OCI-LY3 (cell line): Measurements from ENCODE around the gene RSPO1.

Experiments used
- H2AFZ ChIP-seq: fragments of 200-600, 300-600 bp; shearing (Covaris generic); 2 replicates; pipeline ENCODE4 v1.6.0; 2014; ENCODE audit warnings: antibody characterized with exemption, low read depth, low read length
- H3K27ac ChIP-seq: fragments of 200-600, 300-600 bp; sonication (generic); 2 replicates; pipeline ENCODE4 v1.5.1; 2014; ENCODE audit warnings: mild to moderate bottlenecking, low read length, moderate library complexity, mixed read lengths
- H3K27me3 ChIP-seq: fragments of 200-600, 300-600 bp; sonication (generic); 2 replicates; pipeline ENCODE4 v1.6.1; 2014; ENCODE audit warnings: low read depth, low read length, mixed read lengths
- H3K36me3 ChIP-seq: fragments of 200-600, 300-600 bp; sonication (generic); replicated peaks from 2 replicates; pipeline ENCODE3; 2014; ENCODE audit warnings: low read depth, low read length, mixed read lengths
- H3K4me1 ChIP-seq: fragments of 300-600, 200-600 bp; sonication (generic); 2 replicates; pipeline ENCODE4 v1.6.1; 2014; ENCODE audit warnings: low read length, mixed read lengths
- H3K4me2 ChIP-seq: fragments of 200-600, 300-600 bp; sonication (generic); 2 replicates; pipeline ENCODE4 v1.6.1; 2014; ENCODE audit warnings: low read length, mixed read lengths
- H3K4me3 ChIP-seq: fragments of 300-600, 200-600 bp; sonication (generic); 2 replicates; pipeline ENCODE4 v1.5.1; 2014; ENCODE audit warnings: antibody characterized with exemption, mild to moderate bottlenecking, low read length, moderate library complexity
- H3K79me2 ChIP-seq: fragments of 300-600, 200-600 bp; shearing (Covaris generic); 2 replicates; pipeline ENCODE4 v1.6.1; 2014; ENCODE audit warnings: mild to moderate bottlenecking, low read length, mixed read lengths
- H3K9ac ChIP-seq: fragments of 300-600, 200-600 bp; shearing (Covaris generic); 2 replicates; pipeline ENCODE4 v1.6.0; 2014; ENCODE audit warnings: mild to moderate bottlenecking, low read length, moderate library complexity
- H3K9me3 ChIP-seq: fragments of 200-600, 300-600 bp; shearing (Covaris generic); 2 replicates; pipeline ENCODE4 v1.6.1; 2014; ENCODE audit warnings: low read length, mixed read lengths; ENCODE audit not compliant: insufficient read depth
- H4K20me1 ChIP-seq: fragments of 200-600, 300-600 bp; sonication (generic); 2 replicates; pipeline ENCODE4 v1.6.1; 2016; ENCODE audit warnings: low read length, mixed read lengths; ENCODE audit not compliant: insufficient read depth
- EZH2phosphoT487 ChIP-seq: fragments of 200-600 bp; shearing (Covaris generic); IDR thresholded peaks from 2 replicates; pipeline ENCODE4 v1.6.1; 2018; ENCODE audit warnings: antibody characterized with exemption, mixed run types, low read depth
- TF ChIP-seq, protein P1 (sequence below): fragments of 200-600, 300-600 bp; sonication (generic); IDR thresholded peaks from 2 replicates; pipeline ENCODE4 v1.5.1; 2014; ENCODE audit warnings: antibody characterized with exemption, low read length, low read depth

Gene RSPO1

GRCh38 chr1:37564892-37565291, 69.8 kb downstream of the RSPO1 start:
- Histone ChIP-seq H3K9me3 (no peaks in the 10 kb centered on the region), H3K27ac (no peak overlapping the region), H3K4me3 (no peak overlapping the region), H3K9ac (no peak overlapping the region), H3K4me2 (no peak overlapping the region), H4K20me1 (no peaks in the 10 kb centered on the region), H3K79me2 (no peaks in the 10 kb centered on the region), H3K36me3 (peaks cover 36% of the 10 kb centered on the region), H3K27me3 (no peaks in the 10 kb centered on the region), H3K4me1 (no peaks in the 10 kb centered on the region), H2AFZ (no peak overlapping the region)
- TF ChIP-seq, protein P1, sequence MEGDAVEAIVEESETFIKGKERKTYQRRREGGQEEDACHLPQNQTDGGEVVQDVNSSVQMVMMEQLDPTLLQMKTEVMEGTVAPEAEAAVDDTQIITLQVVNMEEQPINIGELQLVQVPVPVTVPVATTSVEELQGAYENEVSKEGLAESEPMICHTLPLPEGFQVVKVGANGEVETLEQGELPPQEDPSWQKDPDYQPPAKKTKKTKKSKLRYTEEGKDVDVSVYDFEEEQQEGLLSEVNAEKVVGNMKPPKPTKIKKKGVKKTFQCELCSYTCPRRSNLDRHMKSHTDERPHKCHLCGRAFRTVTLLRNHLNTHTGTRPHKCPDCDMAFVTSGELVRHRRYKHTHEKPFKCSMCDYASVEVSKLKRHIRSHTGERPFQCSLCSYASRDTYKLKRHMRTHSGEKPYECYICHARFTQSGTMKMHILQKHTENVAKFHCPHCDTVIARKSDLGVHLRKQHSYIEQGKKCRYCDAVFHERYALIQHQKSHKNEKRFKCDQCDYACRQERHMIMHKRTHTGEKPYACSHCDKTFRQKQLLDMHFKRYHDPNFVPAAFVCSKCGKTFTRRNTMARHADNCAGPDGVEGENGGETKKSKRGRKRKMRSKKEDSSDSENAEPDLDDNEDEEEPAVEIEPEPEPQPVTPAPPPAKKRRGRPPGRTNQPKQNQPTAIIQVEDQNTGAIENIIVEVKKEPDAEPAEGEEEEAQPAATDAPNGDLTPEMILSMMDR, result no peak
- no peak for TF ChIP-seq EZH2phosphoT487

GRCh38 chr1:37562984-37563383, 71.7 kb downstream of the RSPO1 start:
- Histone ChIP-seq H2AFZ (no peak overlapping the region), H3K27ac (no peak overlapping the region), H3K27me3 (no peaks in the 10 kb centered on the region), H3K9ac (no peak overlapping the region), H3K9me3 (no peaks in the 10 kb centered on the region), H3K4me3 (no peak overlapping the region), H3K4me2 (no peak overlapping the region), H3K79me2 (no peaks in the 10 kb centered on the region), H3K36me3 (peaks cover 22% of the 10 kb centered on the region), H3K4me1 (no peaks in the 10 kb centered on the region), H4K20me1 (no peaks in the 10 kb centered on the region)
- TF ChIP-seq, protein P1, result no peak
- TF ChIP-seq EZH2phosphoT487, result no peak
